ENCODE results near the gene IL17D.

IL17D gene

GRCh38 chr13:20666948-20667347 lies 36.6 kb upstream of the IL17D start:
- no peak for ATAC-seq

GRCh38 chr13:20667857-20668437 lies 35.6 kb upstream of the IL17D start:
- no peak for ATAC-seq
- TF ChIP-seq TOX (CRISPR knock-in tag; IDR thresholded peaks at IDR 0.05; ENCODE audit: borderline replicate concordance) = no peak

More at GRCh38 chr13:20666948-20667347, 36.6 kb upstream of the IL17D start:
- TF ChIP-seq POU6F1 (CRISPR knock-in tag; IDR thresholded peaks at IDR 0.05; ENCODE audit: borderline replicate concordance, low read depth) (no peak), CSRNP3 (CRISPR knock-in tag; IDR thresholded peaks at IDR 0.05) (no peak), ZNF565 (CRISPR knock-in tag; conservative IDR thresholded peaks at IDR 0.05; ENCODE audit: low read depth) (no peak)

- TF ChIP-seq TCF4 (CRISPR knock-in tag; IDR thresholded peaks at IDR 0.05; ENCODE audit: borderline replicate concordance) (no peak), CREB5 (CRISPR knock-in tag; IDR thresholded peaks at IDR 0.05; ENCODE audit: low read depth) (no peak), RARB (CRISPR knock-in tag; IDR thresholded peaks at IDR 0.05) (no peak)
- ATAC-seq = no peak
Observed at GRCh38 chr13:20669162-20669561, 34.3 kb upstream of the IL17D start.

GRCh38 chr13:20671789-20672188 lies 31.7 kb upstream of the IL17D start:
- no peak for ATAC-seq
- TF ChIP-seq ZNF70 (CRISPR knock-in tag; IDR thresholded peaks at IDR 0.05) (no peak), ZC3H10 (CRISPR knock-in tag; IDR thresholded peaks at IDR 0.05) (no peak), ZFP3 (CRISPR knock-in tag; IDR thresholded peaks at IDR 0.05) (no peak), TOX (CRISPR knock-in tag; IDR thresholded peaks at IDR 0.05; ENCODE audit: borderline replicate concordance) (no peak), SNAI2 (CRISPR knock-in tag; IDR thresholded peaks at IDR 0.05) (no peak), TSHZ2 (CRISPR knock-in tag; IDR thresholded peaks at IDR 0.05) (no peak), PATZ1 (CRISPR knock-in tag; IDR thresholded peaks at IDR 0.05; ENCODE audit: borderline replicate concordance) (no peak), ZFP30 (CRISPR knock-in tag; IDR thresholded peaks at IDR 0.05) (no peak), CREB5 (CRISPR knock-in tag; IDR thresholded peaks at IDR 0.05; ENCODE audit: low read depth) (no peak), GLIS3 (CRISPR knock-in tag; IDR thresholded peaks at IDR 0.05) (no peak), PPARA (CRISPR knock-in tag; IDR thresholded peaks at IDR 0.05; ENCODE audit: borderline replicate concordance) (no peak), RARB (CRISPR knock-in tag; IDR thresholded peaks at IDR 0.05) (no peak), ZNF8 (CRISPR knock-in tag; IDR thresholded peaks at IDR 0.05) (no peak), CSRNP3 (CRISPR knock-in tag; IDR thresholded peaks at IDR 0.05) (no peak), ZNF565 (CRISPR knock-in tag; conservative IDR thresholded peaks at IDR 0.05; ENCODE audit: low read depth) (no peak)
